WTC11 (cell line): Measurements from ENCODE around the gene BICC1. TPM values are rescaled to one million over a fixed set of nuclear protein-coding genes. Genes with fewer than 3 reads are reported as not detected.

Source experiments
- ATAC-seq: fragments of 200-7000 bp; cut with Tn5 transposase; 2 replicates; pipeline ENCODE4 v1.10.0; 2021; ENCODE audit warnings: mild to moderate bottlenecking, moderate library complexity
- CTCF ChIA-PET: fragments of 300-600 bp; sonication (Branson Sonifier 250); formaldehyde crosslinking; loops from one replicate; lab custom pipeline; 2021; ENCODE audit warnings: antibody characterized with exemption; lab: Charles Lee
- POLR2A ChIA-PET: fragments of 350-600 bp; sonication (Branson Sonifier 250); formaldehyde crosslinking; loops from one replicate; lab custom pipeline; 2021; ENCODE audit warnings: antibody characterized with exemption; lab: Charles Lee
- DNase-seq: peaks from one replicate; pipeline ENCODE4 v3.0.0; 2021; ENCODE audit warnings: low spot score
- H3K27ac Mint-ChIP-seq: 2 replicates; pipeline ENCODE4 v1.8.0; 2021; ENCODE audit warnings: mixed read lengths
- H3K27me3 Mint-ChIP-seq: 2 replicates; pipeline ENCODE4 v1.8.0; 2021; ENCODE audit warnings: low read depth, mild to moderate bottlenecking, moderate library complexity, mixed read lengths
- H3K36me3 Mint-ChIP-seq: 2 replicates; pipeline ENCODE4 v1.8.0; 2021; ENCODE audit warnings: mixed read lengths
- H3K4me1 Mint-ChIP-seq: 2 replicates; pipeline ENCODE4 v1.8.0; 2022; ENCODE audit warnings: mixed read lengths
- H3K4me3 Mint-ChIP-seq: 2 replicates; pipeline ENCODE4 v1.8.0; 2021; ENCODE audit warnings: mild to moderate bottlenecking, moderate library complexity, mixed read lengths
- H3K9me3 Mint-ChIP-seq: 2 replicates; pipeline ENCODE4 v1.8.0; 2021; ENCODE audit warnings: mixed read lengths
- CTCF ChIP-seq: fragments of 200-600 bp; IDR thresholded peaks from 2 replicates; pipeline ENCODE4 v1.8.0; 2022; ENCODE audit warnings: antibody characterized with exemption
- E2F1 ChIP-seq: sonication (generic); formaldehyde crosslinking; IDR thresholded peaks from 2 replicates; pipeline ENCODE4 v1.8.0; 2022; ENCODE audit warnings: mild to moderate bottlenecking, missing genetic modification reagents
- FOXK1 ChIP-seq: sonication (generic); formaldehyde crosslinking; IDR thresholded peaks from 2 replicates; pipeline ENCODE4 v1.8.0; 2022; ENCODE audit warnings: mild to moderate bottlenecking, moderate library complexity, missing genetic modification reagents
- FOXP1 ChIP-seq: sonication (generic); formaldehyde crosslinking; IDR thresholded peaks from 2 replicates; pipeline ENCODE4 v1.8.0; 2022; ENCODE audit warnings: missing genetic modification reagents, mild to moderate bottlenecking, moderate library complexity, borderline replicate concordance
- GRHL2 ChIP-seq: fragments of 250-450 bp; sonication (Bioruptor Pico); IDR thresholded peaks from 2 replicates; pipeline ENCODE4 v1.8.0; 2022; ENCODE audit warnings: mild to moderate bottlenecking, moderate library complexity; ENCODE audit not compliant: insufficient replicate concordance, severe bottlenecking
- GTF2I ChIP-seq: fragments of 250-450 bp; sonication (Bioruptor Pico); conservative IDR thresholded peaks from 2 replicates; pipeline ENCODE4 v1.4.0; 2021; ENCODE audit warnings: mild to moderate bottlenecking
- IRF2 ChIP-seq: sonication (generic); formaldehyde crosslinking; IDR thresholded peaks from 2 replicates; pipeline ENCODE4 v1.8.0; 2022; ENCODE audit warnings: low read depth, missing genetic modification reagents, borderline replicate concordance
- MAX ChIP-seq: sonication (generic); formaldehyde crosslinking; IDR thresholded peaks from 2 replicates; pipeline ENCODE4 v1.8.0; 2022; ENCODE audit warnings: mild to moderate bottlenecking, missing genetic modification reagents
- NFATC4 ChIP-seq: fragments of 250-450 bp; sonication (Bioruptor Pico); IDR thresholded peaks from 2 replicates; pipeline ENCODE4 v1.9.0; 2021; ENCODE audit warnings: mild to moderate bottlenecking
- RORB ChIP-seq: fragments of 250-450 bp; sonication (Bioruptor Pico); IDR thresholded peaks from 2 replicates; pipeline ENCODE4 v1.9.0; 2021; ENCODE audit warnings: mild to moderate bottlenecking
- USF1 ChIP-seq: sonication (generic); formaldehyde crosslinking; IDR thresholded peaks from 2 replicates; pipeline ENCODE4 v1.8.0; 2022; ENCODE audit warnings: mild to moderate bottlenecking, missing genetic modification reagents
- ZNF317 ChIP-seq: sonication (generic); formaldehyde crosslinking; IDR thresholded peaks from 2 replicates; pipeline ENCODE4 v1.8.1; 2023; ENCODE audit warnings: low read depth, mild to moderate bottlenecking, moderate library complexity, missing genetic modification reagents, borderline replicate concordance
- ZNF423 ChIP-seq: fragments of 250-450 bp; sonication (Bioruptor Pico); IDR thresholded peaks from 2 replicates; pipeline ENCODE4 v2.1.2; 2022; ENCODE audit warnings: mild to moderate bottlenecking, moderate library complexity
- ZNF671 ChIP-seq: fragments of 250-450 bp; sonication (Bioruptor Pico); IDR thresholded peaks from 2 replicates; pipeline ENCODE4 v1.8.0; 2021; ENCODE audit warnings: mild to moderate bottlenecking
- ZSCAN18 ChIP-seq: fragments of 250-450 bp; sonication (Bioruptor Pico); IDR thresholded peaks from 2 replicates; pipeline ENCODE4 v2.1.2; 2022; ENCODE audit warnings: mild to moderate bottlenecking, moderate library complexity
- total RNA-seq: library from RNA; stranded (reverse); gene quantifications from 3 replicates; pipeline ENCODE4 v1.2.3, GENCODE V29; 2021
- TF ChIP-seq, protein P1 (sequence below): fragments of 250-450 bp; sonication (Bioruptor Pico); IDR thresholded peaks from 2 replicates; pipeline ENCODE4 v1.8.0; 2021; ENCODE audit warnings: mild to moderate bottlenecking

Gene BICC1
- total RNA-seq, 1 experiment from 2014 or later, result 0.61 TPM

DNA sequence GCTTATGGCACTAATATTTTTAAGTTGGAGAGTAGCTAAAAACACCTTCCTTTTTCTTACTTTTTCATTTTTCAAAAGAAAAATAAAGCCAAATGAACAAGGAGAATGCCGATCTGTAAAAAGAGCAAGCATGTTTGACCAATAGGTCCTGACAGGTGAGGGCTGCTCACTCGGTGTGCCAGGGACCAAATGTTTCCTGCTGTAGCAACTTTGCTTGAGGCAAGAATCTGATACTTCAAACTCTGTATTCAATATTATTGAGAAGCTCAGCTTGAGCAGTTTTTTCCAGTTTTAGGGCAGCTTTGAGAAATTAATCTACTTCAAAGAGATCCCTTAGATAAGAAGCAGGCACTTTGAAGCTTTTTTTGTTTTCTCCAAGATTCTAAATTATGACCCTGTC, 298.1 kb downstream of the BICC1 start:
- H3K36me3 Mint-ChIP-seq, result no peaks in the 10 kb centered on the region
- no peak overlapping the region for H3K27ac Mint-ChIP-seq
- ChIA-PET CTCF (no interaction called here), POLR2A (no interaction called here)
- no peaks in the 10 kb centered on the region for H3K9me3 Mint-ChIP-seq
- peaks cover 3% of the 10 kb centered on the region; the same call in 1 of the 2 replicates for H3K4me1 Mint-ChIP-seq
- no peak for DNase-seq
- no peaks in the 10 kb centered on the region for H3K27me3 Mint-ChIP-seq
- ATAC-seq, result no peak
- no peak overlapping the region for H3K4me3 Mint-ChIP-seq
- TF ChIP-seq USF1 (no peak), GRHL2 (CRISPR knock-in tag) (no peak), CTCF (no peak), RORB (CRISPR knock-in tag) (no peak), E2F1 (CRISPR knock-in tag) (no peak), ZNF317 (CRISPR knock-in tag) (no peak), NFATC4 (CRISPR knock-in tag) (no peak)
- TF ChIP-seq, protein P1, sequence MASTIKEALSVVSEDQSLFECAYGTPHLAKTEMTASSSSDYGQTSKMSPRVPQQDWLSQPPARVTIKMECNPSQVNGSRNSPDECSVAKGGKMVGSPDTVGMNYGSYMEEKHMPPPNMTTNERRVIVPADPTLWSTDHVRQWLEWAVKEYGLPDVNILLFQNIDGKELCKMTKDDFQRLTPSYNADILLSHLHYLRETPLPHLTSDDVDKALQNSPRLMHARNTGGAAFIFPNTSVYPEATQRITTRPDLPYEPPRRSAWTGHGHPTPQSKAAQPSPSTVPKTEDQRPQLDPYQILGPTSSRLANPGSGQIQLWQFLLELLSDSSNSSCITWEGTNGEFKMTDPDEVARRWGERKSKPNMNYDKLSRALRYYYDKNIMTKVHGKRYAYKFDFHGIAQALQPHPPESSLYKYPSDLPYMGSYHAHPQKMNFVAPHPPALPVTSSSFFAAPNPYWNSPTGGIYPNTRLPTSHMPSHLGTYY, result no peak

GRCh38 chr10:58813573-58813972, 300.9 kb downstream of the BICC1 start:
- no peaks in the 10 kb centered on the region for H3K27me3 Mint-ChIP-seq
- CTCF ChIA-PET, result no interaction called here
- H3K4me3 Mint-ChIP-seq, result no peak overlapping the region
- TF ChIP-seq IRF2 (CRISPR knock-in tag) (no peak), ZSCAN18 (CRISPR knock-in tag) (no peak), ZNF423 (CRISPR knock-in tag) (no peak), ZNF671 (CRISPR knock-in tag) (no peak), MAX (CRISPR knock-in tag) (no peak), GTF2I (no peak), FOXK1 (no peak), FOXP1 (CRISPR knock-in tag) (no peak), USF1 (no peak), ZNF317 (CRISPR knock-in tag) (no peak)
- TF ChIP-seq, all 79 proteins: peak for 0
- no peaks in the 10 kb centered on the region for H3K36me3 Mint-ChIP-seq
- H3K4me1 Mint-ChIP-seq, result peaks cover 7% of the 10 kb centered on the region; the same call in 1 of the 2 replicates
- no peak overlapping the region for H3K27ac Mint-ChIP-seq
- no peaks in the 10 kb centered on the region for H3K9me3 Mint-ChIP-seq
- POLR2A ChIA-PET, result no interaction called here
- ATAC-seq (no peak), DNase-seq (no peak)
